ENCODE results near the gene ITIH4.

Gene ITIH4

DNA sequence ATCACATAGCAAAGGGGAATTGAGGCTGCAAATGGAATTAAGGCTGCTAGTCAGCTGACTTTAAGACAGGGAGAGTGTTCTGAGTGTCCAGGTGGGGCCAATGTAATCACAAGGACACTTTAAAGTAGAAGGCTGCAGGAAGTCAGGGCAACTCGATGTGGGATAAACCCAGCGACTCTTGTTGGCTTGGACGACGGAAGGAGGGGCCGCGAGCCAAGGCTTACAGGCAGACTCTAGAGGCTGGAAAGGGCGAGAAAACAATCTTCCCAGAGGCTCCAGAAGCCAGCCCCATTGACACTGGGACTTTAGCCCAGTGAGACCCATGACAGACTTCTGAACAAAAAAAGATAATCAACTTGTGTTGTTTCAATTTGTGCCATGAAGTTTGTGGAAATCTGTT, 17.3 kb upstream of the ITIH4 start:
- no peak for DNase-seq

DNA sequence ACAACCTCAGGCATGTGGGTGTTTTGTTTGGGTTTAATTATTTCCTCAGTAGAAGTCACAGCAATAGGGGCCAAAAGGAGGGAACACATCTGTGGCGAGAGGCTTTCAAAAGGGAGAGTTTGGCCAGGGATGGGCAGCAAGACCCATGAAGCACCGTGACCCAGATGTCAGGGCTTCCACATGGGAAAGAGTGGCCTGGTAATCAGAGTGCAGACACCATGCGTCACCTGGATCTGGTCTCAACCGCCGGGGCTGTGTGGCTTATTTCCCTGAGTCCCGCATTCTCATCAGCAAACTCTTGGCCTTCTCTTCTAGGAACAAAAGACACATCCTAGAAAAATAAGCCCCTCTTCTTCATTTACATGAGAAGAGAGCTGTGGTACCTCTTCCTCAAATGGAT, 16.8 kb upstream of the ITIH4 start:
- no peak for DNase-seq

DNA sequence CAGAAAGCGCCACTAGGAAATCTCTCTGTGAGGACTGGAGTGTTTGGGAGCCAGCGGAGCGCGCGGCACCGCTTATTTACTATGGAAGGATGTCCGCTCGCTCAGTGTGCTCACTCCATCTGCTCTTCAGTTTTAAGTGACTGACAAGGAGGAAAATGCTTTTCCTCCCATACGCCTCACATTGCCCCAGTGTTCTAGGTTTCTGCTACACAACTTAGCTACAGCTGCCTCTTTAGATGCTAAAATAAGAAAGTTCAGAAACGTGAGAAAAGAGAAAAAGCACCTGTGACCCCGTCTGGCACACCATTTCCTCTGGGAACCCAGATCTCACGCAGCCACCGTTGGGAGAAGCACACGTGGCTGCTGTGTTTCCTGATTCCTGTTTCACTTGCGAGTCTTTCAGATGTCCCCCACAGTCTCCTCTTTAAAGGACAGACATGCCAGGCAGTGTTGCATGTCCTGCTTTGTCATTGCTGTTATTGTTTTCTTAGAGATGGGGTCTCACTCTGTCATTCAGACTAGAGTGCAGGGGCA, 16.0 kb upstream of the ITIH4 start:
- DNase-seq: no peak

DNA sequence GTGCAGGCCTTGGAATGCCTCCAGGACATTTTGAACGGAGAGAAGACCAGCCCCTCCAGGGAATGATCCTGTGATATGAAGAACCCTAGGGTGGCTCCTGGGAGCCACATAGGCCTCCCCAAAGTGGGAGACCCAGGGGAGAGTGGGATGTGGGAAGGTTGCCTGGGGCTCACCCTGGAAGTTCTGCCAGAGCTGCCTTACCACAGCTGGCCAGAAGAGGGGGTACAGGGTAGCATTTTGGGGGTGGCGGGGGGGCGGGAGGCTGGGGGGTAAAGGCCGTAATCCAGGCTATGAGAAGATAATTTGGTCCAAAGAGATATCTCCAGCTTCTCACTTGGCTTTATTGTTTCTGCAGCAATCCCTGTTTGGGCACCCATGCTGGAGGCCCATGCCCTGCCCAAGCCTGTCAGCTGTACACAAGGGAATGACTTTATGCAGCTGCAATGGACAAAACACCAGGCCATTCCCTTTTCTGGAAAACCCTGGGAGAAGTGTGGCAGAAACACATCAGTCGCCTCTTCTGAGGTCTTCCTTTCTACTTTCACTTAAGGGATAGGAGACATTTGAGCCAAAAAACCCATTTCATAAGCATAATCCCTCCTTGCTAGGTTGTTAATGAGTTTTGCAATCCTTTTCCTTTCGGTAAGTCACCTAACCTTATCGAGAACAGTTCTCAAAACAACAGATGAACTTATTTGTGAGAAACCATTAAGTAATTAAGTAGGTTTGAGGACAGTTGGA, 15.4 kb upstream of the ITIH4 start:
- DNase-seq: peak in 1 of 3 donors; percentile 22

DNA sequence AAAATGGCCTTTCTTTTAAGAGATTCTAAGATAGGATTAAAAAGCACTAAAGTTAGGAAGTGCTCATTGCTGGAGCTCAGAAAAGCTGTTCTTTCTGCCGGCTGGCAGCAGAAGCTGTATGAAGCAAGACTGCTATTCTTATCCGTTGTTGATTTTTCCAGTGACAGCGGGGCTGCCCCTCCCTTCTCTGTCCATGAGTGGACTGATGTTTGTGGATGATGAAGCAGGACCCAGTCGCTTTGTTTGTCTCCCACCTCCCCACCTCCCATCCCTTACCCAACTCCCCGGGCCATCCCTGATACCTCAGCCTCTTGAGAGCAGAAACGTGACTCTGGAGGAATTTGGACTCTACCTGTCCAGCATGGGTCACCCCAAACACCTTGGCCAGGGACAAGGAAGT, 14.7 kb upstream of the ITIH4 start:
- DNase-seq: peak in 2 of 3 donors; percentile 21 to 28

DNA sequence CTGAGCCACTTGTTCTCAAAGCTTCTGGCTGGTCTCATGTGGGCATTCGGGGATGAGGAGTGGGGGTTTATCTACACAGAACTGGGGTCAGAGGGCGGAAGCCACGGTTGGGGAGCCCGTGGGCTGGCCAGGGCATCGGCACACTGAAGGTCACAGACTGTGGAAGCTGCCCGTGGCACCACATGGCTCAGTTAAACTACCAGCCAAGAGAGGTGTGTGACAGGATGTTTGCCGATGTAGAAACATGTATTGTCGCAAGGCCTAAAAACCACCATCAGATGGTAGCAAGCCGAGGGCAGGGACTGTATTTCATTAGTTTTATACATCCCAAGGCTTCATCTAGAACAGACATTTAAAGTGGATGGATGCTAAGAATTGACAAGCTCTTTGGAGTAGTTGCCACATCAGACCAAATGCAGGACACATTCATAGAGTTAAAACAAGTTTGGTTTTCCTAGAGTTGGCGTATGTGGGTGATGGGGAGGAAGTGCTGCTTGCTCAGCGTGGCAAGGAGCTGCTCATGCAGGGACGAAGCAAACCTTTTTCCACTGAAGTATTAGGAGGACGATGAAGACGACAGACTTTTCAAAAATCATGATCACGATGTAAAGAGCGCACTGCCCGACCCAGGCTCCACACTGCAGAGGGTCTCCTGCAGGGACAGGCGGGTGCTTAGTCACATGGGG, 14.0 kb upstream of the ITIH4 start:
- DNase-seq: peak; percentile 50 to 63 (median 58)

DNA sequence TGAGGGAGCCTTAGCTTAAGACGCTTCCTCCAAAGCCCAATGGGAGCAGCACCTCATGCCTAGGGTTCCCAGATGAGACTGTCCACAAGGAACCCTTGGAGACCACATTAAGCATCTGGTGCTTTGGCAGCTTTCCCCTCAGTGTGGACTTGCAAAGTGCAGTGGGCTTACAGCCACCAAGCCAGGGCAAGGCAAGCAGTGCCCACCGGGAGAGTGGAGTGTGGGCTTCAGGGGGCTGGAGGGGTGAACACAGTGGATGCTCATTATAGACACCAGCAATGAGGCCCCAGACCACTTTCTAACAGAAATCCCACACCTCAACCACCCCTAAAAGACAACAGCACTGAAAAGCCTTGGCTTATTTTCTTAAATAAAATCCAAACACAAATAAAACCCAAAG, 13.4 kb upstream of the ITIH4 start:
- no peak for DNase-seq

DNA sequence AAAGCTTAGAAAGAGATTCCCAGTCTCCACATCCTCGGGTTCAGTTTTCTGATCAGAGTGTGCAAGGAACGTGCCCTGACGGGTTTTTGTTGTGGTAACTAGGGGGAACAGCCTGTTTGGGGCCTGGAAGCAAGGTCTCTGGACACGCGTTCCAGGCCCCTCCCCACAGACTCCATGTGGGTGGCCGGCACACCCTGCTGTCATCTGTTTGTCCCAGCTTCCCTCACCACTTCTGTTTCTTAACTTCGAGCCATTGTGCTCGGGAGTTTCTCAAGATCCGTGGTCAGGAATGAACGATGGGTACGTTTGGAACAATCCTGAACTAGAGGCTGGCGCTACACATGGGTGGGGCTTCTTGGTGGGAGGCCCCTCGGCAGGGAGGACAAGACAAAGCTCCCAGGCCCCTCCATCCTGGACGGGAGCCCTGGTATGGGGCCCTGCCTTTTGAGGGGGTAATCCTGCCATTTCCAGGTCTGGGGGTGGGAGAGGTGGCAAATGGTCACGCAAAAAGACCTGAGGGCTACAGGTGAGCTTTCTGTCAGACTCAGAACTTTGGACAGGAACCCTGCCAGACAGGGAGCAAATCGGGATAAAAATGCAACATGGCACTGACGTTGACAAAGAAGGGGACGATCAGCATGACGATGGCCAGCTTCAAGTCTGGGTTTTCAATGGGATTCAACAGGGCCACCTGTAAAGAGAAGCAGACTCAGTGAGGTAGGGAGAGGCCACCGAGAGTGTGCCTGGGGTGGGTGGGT, 12.8 kb upstream of the ITIH4 start:
- DNase-seq: peak; percentile 43 to 56 (median 48)

DNA sequence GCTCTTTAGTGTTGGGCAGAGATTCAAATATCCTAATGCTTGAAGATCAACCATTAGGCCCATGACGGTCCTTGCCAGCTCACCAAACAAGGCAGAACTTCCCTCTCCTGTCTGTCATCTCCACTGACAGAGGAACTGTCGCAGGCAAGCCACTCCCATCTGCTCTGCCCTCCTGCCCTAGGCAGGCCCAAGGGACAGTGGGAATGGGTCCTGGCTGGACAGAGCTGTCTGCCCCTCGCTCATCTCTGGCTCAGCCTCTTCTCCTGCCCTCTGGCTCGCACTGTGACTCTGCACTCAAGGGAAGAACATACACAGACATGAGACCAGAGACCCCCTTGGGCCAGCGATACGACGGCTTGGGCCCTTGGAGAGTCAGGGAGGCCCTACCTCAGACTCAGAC, 12.0 kb upstream of the ITIH4 start:
- DNase-seq: peak; percentile 14 to 40 (median 25)

DNA sequence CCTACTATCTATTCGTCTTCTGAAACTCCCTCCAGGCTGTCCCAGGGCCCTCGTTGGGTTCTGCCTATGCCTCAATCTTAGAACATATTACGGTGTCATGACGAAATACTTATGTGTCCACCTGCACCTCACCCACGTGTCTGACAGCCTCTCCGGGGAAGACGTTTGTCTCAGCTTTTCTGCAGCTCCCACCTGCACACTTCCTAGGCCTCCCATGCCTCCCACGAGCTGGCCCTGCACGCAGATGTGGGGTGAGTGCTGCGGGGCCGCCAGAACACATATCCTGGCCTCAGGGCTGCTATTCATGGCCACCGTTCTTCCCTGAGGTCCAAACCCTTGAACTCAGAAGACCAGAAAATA, 11.5 kb upstream of the ITIH4 start:
- no peak for DNase-seq

DNA sequence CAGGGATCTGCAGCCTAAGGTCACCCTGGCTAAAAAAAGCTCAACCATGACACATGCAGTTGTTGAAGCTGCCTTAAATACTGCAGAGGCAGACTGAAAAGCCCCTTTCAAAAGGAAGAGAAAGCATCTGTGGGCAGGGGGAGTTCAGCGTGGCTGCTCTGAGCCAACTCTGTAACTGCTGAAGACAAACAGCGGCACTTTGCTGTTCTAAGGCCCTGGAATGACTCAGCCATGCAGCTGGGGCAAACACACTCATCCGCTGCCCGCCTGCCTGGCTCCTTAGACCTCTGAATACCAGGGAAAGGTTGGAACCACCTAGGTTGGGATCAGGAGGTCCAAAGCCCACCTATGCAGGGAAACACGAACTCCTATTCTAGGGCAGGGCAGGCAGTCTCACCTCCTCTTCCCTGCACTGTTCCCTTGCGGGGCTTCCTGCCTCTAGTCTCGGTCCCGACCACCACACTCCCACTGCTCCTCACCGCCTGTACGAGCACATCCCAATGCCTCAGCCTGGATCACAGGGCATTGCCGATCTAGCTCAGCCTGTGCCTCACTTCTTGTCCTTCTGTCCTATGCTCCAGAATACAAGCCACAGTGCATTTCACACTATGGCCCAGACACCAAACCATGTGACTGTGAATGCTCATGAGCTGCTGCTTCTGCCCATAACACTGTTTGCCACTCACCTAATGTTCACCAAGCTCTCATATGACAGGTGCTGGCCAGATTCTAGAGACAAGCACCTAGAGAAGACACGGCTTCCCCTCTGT, 10.9 kb upstream of the ITIH4 start:
- no peak for DNase-seq

DNA sequence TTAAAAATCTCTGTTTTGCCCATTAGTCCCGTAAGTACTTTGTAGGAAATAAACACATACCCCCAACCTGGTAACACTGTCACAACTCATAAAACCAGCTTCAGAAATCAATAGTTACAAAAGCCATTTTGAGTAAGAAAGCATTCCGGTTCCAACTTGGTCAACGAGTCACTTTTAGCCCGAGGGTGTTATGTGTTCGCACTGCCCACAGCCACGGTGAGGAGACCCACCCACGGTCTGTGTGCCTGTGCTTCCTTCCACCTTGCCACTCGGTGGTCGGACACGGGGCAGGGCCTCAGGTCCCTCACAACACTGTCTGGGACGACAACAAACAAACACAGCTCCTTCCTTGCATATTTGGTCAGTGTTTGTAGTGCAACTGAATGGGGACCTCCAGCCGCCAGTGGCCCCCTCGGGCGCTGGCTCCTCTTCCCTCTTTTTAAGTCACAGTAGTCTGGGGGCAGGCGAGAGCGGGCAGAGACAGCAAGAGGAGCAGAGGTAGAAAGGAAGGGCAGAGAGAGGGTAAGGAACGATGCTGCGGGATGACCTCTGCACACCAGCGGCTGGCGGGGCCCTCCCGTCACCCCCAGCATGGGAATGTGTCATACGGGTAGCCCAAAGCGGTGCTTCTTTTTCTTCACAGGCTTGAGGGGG, 9.5 kb upstream of the ITIH4 start:
- no peak for DNase-seq

DNA sequence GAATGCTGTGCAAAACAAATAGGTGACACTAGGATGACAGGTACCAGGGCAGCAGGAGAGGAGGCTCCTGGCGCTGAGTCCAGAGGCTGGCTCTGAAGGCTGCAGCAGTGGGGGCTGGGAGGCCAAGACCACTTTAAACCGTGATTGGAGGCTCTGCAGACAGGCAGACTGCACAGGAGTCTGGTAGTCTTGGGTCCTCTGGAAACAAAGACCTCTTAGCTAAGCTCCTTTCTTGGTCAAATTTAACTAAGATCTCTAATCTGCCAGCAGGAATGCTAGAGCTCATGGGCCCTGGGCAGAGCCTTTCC, 8.8 kb upstream of the ITIH4 start:
- DNase-seq: no peak

DNA sequence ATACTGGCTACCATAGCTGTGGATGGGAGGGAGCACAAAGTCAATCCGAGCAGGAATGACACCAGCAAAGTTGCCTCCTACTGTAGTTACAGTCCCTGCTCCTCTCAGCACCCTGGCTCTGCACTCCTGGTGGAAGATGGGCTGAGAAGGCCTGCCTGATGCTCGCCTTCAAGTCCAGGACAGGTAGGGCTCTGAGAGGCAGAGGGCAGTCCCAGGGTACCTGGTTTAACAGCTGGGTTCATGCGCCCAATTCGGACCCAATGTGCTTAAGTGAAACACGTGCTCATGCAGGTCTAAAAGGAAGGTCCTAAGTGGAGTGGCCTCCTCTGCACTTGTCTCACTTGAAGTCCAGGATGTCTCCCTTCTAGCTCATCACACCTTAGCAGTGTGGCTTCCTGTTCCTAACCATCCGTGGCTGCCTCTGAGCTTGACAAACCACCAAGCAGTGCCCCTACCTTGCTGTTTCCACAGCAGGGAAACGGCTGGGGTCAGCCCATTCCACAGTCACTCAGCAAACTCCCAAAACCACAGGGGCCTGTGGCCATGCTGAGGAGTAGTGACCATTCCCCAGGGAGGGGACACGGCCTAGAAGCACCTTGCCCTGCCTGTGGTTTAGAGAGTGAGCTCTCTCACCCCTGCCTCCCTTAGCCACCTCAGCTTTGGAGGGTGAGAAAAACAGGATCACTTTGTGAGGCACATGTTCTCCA, 8.2 kb upstream of the ITIH4 start:
- no peak for DNase-seq

DNA sequence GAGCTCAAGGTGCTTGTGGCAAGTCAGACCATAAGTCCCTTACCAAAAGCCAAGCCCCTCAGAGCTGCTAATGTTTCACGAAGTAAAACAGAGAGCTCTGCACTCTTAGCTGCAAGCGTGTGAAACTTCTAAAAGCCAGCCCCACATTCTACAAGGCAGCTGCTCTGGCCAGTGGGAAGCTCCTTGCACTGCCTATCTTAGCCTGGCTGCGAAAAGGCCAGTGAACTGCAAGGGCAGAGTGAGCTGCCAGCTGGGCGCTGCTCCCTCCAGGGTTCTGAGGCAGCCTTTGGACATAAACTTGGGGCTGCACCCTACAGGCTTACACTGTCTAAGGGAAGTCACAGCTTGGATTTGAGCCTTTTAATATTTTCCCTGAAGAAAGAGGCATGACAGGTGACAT, 6.5 kb upstream of the ITIH4 start:
- no peak for DNase-seq

DNA sequence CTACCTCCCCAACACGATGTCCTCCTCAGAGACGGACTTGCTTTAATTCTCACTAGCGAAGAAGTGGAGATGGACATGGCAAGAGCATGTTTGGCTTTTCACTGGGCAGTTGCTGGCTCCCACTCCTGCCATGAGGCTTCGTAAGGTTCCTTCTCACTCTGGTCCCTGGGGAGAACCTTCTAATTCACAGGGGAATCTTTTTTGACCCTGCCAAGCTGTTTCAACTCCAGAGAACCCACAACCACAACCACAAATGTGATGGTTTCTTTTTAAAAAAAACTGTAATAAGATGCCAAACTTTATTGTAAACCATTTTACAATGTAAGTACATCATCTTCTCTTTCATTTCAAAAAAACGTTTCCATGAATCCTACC, 6.0 kb upstream of the ITIH4 start:
- no peak for DNase-seq

DNA sequence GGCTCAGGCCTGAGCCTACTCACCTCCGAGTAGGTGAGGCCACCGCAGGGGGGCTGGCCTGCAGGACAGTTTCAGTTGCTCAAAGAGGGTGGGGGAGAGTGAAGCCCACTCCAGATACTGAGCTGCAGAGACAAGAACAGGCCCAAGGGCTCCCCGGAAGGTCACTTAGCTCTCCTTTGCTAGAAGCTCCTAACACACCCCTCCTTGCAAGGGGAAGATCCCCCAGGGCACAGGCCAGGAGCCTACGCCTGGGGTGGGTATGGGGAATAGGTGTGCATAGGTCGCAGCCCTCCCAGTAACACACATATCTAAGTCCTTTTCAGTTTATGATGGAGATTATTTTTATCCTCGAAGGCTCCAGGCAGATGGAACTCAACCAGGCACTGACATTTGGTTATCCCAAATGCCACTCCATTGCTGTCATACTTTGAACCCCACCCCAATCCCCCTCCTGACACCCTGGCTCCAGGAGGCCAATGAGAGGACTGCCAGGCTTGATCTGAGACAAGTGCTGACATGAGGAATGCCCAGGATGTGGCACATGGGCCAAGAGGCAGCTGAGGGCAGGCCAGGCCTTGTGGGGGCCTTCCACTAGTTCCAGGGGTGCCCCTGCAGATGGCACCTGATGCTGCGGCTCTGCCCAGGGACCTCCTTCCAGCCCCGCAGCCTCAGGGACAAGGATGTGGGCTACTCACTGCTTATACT, 5.4 kb upstream of the ITIH4 start:
- DNase-seq: no peak

DNA sequence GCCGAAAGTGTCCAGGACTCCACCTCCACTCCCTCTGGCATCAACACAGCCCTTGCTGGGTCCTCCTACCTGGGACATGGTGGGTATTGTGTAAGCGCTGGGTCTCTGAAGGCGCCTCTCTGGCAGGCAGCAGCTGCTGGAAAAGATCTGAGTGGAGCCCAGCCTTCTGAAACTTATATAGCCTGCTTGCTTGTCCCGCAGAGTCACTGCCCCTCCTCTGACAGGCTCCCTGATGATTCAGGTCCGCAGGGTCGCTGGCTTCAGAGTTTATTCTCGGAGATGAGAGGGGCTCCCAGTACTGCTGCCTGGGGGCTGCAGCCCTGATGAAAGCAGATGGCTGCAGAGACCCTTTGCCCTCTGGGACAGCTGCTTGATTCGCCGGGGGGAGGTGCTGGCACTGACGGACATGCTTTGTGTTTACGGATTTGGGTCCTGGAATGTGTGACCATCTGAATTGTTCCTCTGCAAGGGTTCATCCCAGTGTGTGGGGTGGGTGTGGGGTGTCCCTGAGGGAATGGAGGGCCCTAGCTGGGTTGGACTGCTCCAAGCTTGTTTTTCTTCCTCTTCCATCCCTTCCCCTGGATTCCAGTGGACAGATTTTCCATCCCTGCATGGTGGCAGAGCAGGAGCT, 4.5 kb upstream of the ITIH4 start, which contains the start of gene MUSTN1:
MUSTN1 (minus strand) TSS at position 149 of the 631 bp plus-strand sequence; CDS start at position 78, 71 bp downstream.
- DNase-seq: no peak

DNA sequence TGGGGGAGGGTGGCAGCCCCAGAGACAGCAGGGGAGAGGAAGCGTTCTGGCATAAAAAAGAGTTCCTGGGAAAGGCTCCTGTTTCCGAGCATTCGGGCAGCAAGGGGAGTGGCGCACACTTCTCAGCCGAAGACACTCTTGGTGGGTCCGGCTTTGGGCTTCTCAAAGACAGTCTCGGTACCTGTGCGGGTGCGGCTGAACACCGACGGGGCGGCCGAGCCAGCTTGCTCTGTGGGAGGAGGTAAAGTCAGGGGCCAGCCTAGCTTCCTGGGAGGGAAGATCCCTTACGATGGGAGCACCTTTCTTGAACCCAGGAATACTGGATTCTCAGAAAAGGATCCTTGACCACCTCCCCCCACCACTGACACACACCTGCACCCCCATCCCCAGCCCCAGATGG, 2.7 kb upstream of the ITIH4 start:
- no peak for DNase-seq

DNA sequence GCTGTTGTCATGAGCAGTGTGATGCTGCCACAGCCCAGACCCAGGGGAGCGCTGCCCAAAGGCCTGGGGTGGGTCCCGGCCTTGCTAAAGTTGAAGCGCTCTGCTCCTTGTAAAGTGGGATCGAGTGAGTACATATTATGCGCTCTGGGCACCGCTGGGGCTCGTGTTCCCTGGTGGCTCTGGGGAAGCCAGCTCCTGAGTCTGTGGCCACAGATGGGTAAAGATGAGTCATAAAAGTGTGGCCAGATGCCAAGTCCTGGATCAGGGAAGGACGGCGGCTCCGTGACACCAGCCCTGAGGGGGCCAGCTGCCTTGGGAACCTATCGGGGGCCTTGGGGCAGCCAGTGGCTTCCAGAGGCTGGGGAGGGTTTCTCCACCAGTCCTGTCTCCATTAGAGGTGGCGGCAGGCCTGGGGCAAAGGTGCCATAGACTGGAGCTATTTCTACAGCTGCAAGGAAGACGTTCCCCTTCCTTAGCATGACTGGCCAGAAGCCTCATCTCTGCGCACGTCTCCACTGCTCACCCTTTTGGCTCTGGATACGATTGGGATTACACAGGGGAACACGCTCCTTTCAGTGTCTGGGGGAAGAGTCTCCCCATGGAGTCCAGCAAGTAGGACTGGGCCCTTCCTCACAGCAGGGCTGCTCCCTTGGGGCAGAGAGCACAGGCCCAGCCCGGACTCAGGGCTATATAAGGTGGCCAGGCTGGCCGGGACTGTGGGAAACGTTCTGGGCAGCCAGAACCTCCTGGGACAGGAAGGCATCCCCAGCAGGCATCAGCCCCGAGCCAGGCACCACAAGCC, 1.2 kb upstream of the ITIH4 start:
- DNase-seq: peak; percentile 55 to 64 (median 63)

Data from suppressor macrophage treated with lipopolysaccharide for 1 hour (primary cell).